GM13977 (cell line): ENCODE measurements around the gene VSIG10L.

Experiments used
- DNase-seq: peaks from one replicate; pipeline ENCODE4 v3.0.0; 2012; ENCODE audit warnings: low spot score
- CTCF ChIP-seq: IDR thresholded peaks from 2 replicates; pipeline ENCODE4 v1.5.1; 2012; ENCODE audit warnings: mild to moderate bottlenecking, control low read depth; ENCODE audit not compliant: insufficient read depth; ENCODE audit errors: extremely low read depth, missing control alignments
- in situ Hi-C: fragments of 300-500 bp; cut with MboI; formaldehyde crosslinking; loops from one replicate; pipeline ENCODE4 v1.12.0; 2022; ENCODE audit warnings: low sequenced_read_pairs, low pct_unique_long_range_greater_than_20kb, mixed read lengths, inconsistent platforms; ENCODE audit not compliant: unreplicated experiment

Gene VSIG10L

GRCh38 chr19:51293571-51294210 is 48.2 kb downstream of the VSIG10L start:
- in situ Hi-C loops = no loop called here
- TF ChIP-seq CTCF = no peak
- DNase-seq = no peak

GRCh38 chr19:51292971-51293370 is 49.0 kb downstream of the VSIG10L start:
- TF ChIP-seq CTCF = no peak
- in situ Hi-C loops = no loop called here
- no peak for DNase-seq

- DNase-seq = no peak
- TF ChIP-seq CTCF = no peak
- in situ Hi-C loops = no loop called here
These were observed 52.3 kb downstream of the VSIG10L start for GRCh38 chr19:51289635-51290034.

GRCh38 chr19:51285682-51286081 is 56.3 kb downstream of the VSIG10L start:
- in situ Hi-C loops = no loop called here
- no peak for TF ChIP-seq CTCF
- no peak for DNase-seq

- DNase-seq = no peak
- no peak for TF ChIP-seq CTCF
- in situ Hi-C loops = no loop called here
These were observed 59.6 kb downstream of the VSIG10L start for GRCh38 chr19:51282335-51282734.
